ENCODE measurements around the gene RARG. TPM values are rescaled to one million over a fixed set of nuclear protein-coding genes. Genes with fewer than 3 reads are reported as not detected.

RARG gene
- total and polyA plus RNA-seq, 2 of the 8 experiments (the other 6 are each of a cell fraction or from before 2014, with no cell fraction given), result 68.6 to 68.9 TPM

GRCh38 chr12:53195516-53196420, 36.2 kb downstream of the RARG start (continued):
- no peak for TF ChIP-seq ATF2 (IDR thresholded peaks at IDR 0.05; ENCODE audit: low read length)
- TF ChIP-seq TEAD4 (IDR thresholded peaks at IDR 0.05; ENCODE audit: low read depth, low read length), result no peak
- TF ChIP-seq RBBP5 (IDR thresholded peaks at IDR 0.05; ENCODE audit: borderline replicate concordance, low read depth, low read length), result no peak
- TF ChIP-seq RXRA (IDR thresholded peaks at IDR 0.05; ENCODE audit: insufficient read depth, low read depth, low read length), result no peak
- TF ChIP-seq BRCA1 (IDR thresholded peaks at IDR 0.05; ENCODE audit: low read depth, low read length), result no peak
- TF ChIP-seq FOSL1 (IDR thresholded peaks at IDR 0.05; ENCODE audit: insufficient read depth, low read depth, low read length), result no peak
- no peak for TF ChIP-seq TBP (IDR thresholded peaks at IDR 0.05; ENCODE audit: low read depth, low read length)
- no peak for TF ChIP-seq MAX (IDR thresholded peaks at IDR 0.05)
- TF ChIP-seq NRF1 (IDR thresholded peaks at IDR 0.05; ENCODE audit: low read depth, low read length), result no peak
- TF ChIP-seq KDM5A (IDR thresholded peaks at IDR 0.05; ENCODE audit: low read length), result no peak
